Left colon (tissue), 2 donors: ENCODE measurements around the gene CDK9. TPM values are rescaled to one million over a fixed set of nuclear protein-coding genes. Genes with fewer than 3 reads are reported as not detected.

ENCODE experiments used
- ATAC-seq: fragments of 200-7000 bp; cut with Tn5 transposase; one replicate; pipeline ENCODE4 v1.9.1; 2020; ENCODE audit warnings: mild to moderate bottlenecking, moderate library complexity
- DNase-seq, 2 donors: peaks; one replicate each; pipeline ENCODE4 v3.0.0-alpha.2; 2020
- intact Hi-C, 2 donors: fragments of 100-400 bp; cut with DNase I in 1 of 2; cut with micrococcal nuclease in 1 of 2; formaldehyde crosslinking; loops; one replicate each; pipeline versions ENCODE4 v1.11.2 to v1.14.0; 2022; cut with DNase I, micrococcal nuclease
- total RNA-seq, 2 donors: library from RNA; stranded (reverse); fragmentation: NEBNext Ultra II Directional; extraction: Animal tissue kit (Norgen Biotek cat#: 25700); gene quantifications; one replicate each; pipeline ENCODE4 v1.2.1, GENCODE V29; 2021
- donor health status: DM: no; HTN: no; CAD: no.
- donor health status: DM: yes; HTN: yes; CAD: no.

The CDK9 gene
- total RNA-seq, 2 donors from 2014 or later = 70.4 to 87.4 TPM

- ATAC-seq (no peak), DNase-seq (no peak)
- intact Hi-C loops = no loop called here
These were observed 27.3 kb downstream of the CDK9 start for GRCh38 chr9:127812936-127813675.

- intact Hi-C loops = no loop called here
- ATAC-seq = no peak
- no peak for DNase-seq
These were observed 27.9 kb downstream of the CDK9 start for GRCh38 chr9:127813686-127814226.

GRCh38 chr9:127814619-127815511 is 29.0 kb downstream of the CDK9 start:
- no peak for ATAC-seq
- intact Hi-C loops = no loop called here
- DNase-seq = no peak

GRCh38 chr9:127815512-127816361 is 29.9 kb downstream of the CDK9 start:
- no peak for ATAC-seq
- intact Hi-C loops = no loop called here
- no peak for DNase-seq

DNA sequence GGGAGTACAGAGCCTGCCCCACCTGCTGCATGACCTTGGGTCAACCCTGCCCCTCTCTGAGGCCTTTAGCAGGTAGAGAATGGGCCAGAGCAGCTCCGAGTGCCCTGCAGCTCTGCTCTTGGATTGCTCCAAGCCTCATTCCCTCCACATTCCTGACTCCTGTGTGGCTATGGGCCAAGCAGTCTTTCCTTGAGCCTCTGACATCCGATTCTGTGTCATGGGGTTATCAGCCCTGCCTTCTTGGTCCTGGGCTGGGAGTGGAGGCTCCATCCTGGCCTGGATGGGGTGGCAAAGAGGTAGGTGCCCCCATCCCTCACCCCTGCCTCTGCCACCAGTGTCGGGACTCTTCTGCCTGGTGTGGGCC is 30.5 kb downstream of the CDK9 start:
- no peak for ATAC-seq
- intact Hi-C loops = no loop called here
- DNase-seq = no peak

DNA sequence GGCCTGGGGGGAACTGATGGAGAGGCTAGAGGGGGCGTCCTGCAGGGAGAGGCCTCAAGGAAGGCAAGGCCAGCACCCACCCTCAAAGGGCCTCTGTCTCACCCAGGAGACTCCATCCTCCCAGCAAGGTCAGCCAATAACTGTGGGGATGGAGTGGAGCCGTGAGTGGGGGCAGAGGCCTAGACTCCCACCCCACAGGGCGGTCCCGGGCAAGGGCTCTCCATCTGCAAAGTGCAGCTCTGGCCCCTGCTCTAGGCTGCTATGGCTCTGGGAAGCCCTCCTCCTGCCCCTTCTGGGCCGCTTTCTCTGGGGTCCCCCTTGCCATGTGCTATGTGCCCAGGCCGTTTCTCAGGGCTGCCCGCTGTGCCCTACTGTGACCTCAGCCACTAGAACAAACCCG is 30.9 kb downstream of the CDK9 start:
- intact Hi-C loops = no loop called here
- ATAC-seq (no peak), DNase-seq (no peak)

GRCh38 chr9:127817881-127818434 is 32.1 kb downstream of the CDK9 start:
- ATAC-seq (peak; percentile 5), DNase-seq (no peak)
- intact Hi-C loops = no loop called here

GRCh38 chr9:127818574-127818973 is 32.7 kb downstream of the CDK9 start:
- DNase-seq (no peak), ATAC-seq (peak; percentile 5)
- intact Hi-C loops = no loop called here

DNA sequence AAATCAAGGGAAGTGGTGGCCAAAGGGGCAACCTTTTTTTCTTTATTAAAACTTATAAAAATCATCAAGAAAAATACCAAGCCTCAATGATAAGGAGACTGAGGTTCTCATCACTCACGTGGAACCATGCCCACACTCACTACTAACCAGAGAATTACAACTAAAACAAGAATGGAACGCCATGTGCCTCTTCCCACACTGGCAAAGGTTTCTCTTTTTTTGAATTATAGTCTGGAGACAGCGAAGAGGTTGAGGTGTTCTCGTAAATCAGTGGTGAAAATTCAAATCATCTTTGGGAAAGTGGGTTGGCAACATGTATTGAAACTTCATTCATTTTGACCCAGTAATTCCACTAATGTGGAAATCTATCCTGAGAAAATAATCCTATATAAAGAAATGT is 36.3 kb downstream of the CDK9 start:
- DNase-seq (no peak), ATAC-seq (no peak)
- intact Hi-C loops = no loop called here

DNA sequence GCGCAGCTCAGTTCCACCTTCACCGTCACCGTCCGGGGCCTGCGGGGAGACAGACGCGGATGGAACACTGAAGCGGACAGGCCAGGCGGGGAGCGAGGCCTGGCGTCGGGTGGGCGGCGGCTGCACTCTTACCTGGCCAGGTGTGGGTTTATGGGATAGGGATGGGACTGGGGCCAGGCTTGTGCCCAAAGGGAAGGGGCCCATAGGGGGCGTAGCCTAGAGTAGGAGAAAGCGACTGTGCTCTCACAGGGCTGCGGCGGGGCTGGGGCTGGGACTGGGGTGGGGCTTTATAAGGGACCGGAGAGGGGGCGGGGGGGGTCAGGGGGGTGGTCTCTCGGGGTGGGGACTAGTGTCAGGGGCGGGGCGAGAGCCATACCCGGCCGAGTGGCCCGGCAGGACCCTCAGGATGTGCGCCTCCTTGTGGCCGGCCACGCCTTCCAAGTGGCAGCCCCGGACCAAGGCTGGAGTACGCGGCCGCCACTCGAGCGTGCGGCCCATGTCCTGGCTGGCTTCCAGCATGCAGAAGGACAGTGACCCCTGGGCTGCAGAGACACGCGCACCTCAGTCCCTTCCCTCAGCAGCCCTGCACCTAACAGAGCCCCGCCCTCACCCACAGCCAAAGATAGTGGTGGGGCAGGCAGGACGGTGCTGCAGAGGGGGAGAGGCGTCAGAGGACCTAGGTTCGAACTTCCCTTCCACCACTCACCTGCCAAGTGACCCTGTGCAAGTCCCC is 39.7 kb downstream of the CDK9 start:
- ATAC-seq = peak; percentile 51
- intact Hi-C loops = no loop called here

DNA sequence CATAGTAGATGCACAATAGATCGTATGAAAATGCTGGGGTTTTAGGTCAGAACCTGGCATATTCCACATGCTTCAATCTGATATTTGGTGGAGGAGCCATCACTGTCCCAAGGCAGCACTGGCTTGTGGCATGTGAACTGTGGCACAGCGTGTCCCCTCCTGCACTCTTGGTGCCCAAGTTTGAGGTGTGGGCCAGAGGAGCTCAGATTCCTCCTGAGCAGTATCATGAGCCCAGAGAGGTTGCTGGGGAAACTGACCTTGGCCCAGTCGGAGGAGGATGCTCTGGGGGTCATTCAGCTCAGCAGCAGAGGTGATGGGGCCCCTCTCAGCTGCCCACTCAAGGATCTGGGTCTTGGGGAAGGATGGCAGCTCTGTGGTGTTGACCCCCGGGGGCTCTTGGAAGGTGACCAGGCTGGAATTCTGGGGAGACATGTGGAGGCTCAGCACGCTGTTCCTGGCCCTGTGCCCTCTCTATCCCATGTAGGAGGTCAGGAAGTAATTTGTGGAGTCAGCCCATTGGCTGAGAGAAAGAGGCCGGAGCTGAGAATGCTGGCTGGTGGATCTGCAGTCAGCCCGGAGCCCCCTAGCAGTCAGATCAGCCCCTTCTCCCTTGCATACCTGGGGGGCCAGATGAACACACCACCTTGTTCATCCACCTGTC is 40.5 kb downstream of the CDK9 start:
- DNase-seq (no peak), ATAC-seq (no peak)
- intact Hi-C loops = no loop called here

More for the DNA sequence above, 39.7 kb downstream of the CDK9 start:
- peak in 1 of 2 donors; percentile 75 for DNase-seq

DNA sequence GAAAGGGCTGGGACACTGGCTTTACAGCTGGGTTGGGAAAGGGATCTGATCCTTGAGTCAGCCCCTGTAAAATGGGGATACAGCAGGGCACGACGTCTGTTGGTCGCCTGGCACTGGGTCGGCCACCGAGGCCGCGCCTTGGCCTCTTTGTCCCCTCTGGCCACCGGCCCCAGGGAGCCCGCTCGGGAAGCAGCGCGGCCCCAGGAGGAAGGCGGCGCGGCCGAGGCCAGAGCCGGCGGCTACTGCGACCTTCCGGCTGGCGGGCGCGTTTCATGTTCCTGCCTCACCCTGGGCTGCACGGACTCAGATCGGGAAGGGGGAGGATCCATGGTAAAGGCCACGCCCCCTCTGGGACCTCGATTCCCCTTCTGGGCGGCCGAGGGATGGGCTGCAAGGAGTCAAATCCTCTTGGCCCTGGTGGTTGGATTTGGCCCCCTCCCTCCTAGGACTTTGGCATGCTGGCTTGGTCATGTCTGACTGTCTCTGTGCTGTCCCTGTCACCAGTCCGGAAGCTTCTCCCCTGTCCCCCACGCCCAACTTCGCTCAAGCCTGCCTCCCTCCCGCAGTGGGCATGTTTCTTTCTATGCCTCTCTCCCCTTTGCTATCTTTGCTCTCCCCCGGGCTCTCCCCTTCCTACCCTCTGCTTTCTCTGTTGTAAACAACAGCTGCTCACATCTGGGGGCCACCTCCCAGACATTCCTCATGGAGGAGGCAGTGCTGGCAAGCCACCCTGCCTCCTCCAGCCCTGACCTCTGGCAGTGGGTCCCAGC is 42.6 kb downstream of the CDK9 start:
- intact Hi-C loops = no loop called here
- peak; percentile 90 for ATAC-seq
- peak; percentile 80 to 85 for DNase-seq

DNA sequence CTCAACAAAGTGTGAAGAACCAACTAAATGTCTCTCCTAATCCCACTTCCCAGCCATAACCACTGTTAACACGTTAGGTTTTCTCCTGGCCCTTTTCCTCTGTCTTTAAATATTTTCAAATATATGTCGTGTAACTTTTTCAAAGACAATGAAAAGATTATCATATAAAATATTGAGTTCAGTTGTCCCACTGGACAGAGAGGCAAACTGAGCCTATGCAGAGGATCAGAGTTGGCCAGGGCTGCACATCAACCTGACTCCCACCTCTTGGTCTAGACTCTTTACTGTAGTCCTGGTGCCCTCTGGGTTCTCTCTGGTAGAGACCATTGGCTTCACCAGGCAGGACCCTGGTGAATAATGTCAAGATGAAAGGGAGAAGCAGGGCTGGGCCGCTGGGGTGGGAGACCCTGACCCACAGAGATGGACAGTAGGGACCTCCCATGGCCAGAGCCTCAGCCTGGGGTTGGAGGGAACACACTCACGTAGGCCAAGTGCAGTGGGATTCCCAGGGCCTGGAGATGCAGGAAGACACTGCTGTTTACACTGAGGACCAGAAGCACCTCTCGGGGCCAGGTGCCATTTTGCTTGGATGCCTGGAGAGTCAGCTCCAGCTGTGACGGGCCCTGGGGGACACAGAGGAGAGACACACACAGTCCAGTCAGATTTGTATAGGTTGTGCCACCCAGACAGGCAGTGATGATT is 43.5 kb downstream of the CDK9 start:
- no peak for ATAC-seq
- intact Hi-C loops = no loop called here

GRCh38 chr9:127832248-127832647 is 46.4 kb downstream of the CDK9 start:
- intact Hi-C loops = no loop called here
- DNase-seq (no peak), ATAC-seq (no peak)

More for the DNA sequence above, 43.5 kb downstream of the CDK9 start:
- DNase-seq = no peak

DNA sequence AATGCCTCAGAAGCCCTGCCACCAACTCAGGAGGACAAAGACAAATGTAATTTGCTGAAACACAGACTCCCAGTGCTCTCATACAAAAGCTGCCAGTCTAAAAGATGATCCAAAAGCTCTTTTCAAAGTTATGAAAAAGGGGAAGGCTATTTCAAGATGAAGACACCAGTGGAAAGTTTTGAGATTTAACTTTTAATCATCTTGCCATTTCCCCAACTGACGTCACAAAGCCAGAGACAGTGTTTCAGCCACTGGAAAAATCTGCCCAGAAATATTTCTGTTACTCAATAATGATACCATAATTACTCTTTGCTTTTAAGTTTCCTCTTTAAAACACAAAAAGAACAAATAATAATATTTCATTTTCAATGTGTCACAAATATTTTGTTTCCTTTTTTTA is 47.7 kb downstream of the CDK9 start:
- no peak for DNase-seq
- intact Hi-C loops = no loop called here
- no peak for ATAC-seq

GRCh38 chr9:127835991-127836516 is 50.2 kb downstream of the CDK9 start:
- peak in 1 of 2 donors; percentile 41 for DNase-seq
- intact Hi-C loops = no loop called here
- ATAC-seq = no peak
